ENCODE measurements around the gene CLCN7. TPM values are rescaled to one million over a fixed set of nuclear protein-coding genes. Genes with fewer than 3 reads are reported as not detected.

The CLCN7 gene
- 99.1 TPM for total RNA-seq (ENCODE audit: unreplicated experiment)
- long read RNA-seq, full-length matches to known transcripts: 14 of 25 reads
- long read RNA-seq, partial matches to known transcripts: 3 of 25 reads
- long read RNA-seq, other reads (novel, unspliced or antisense): 8 of 25 reads

GRCh38 chr16:1474796-1475551 lies at the start of gene CLCN7:
Gene CLCN7, minus strand, starts transcription at chr16:1475028. Its CDS starts 54 bp downstream, at chr16:1474974.
- Mint-ChIP-seq H3K36me3 (ENCODE audit: low read depth, unreplicated experiment) (peaks cover 3% of the 10 kb centered on the region), H3K27ac (ENCODE audit: unreplicated experiment) (peak within 1 kb of the TSS; percentile 84), H3K27me3 (ENCODE audit: unreplicated experiment) (peaks cover 13% of the 10 kb centered on the region), H3K9me3 (ENCODE audit: unreplicated experiment) (no peaks in the 10 kb centered on the region), H3K4me1 (ENCODE audit: unreplicated experiment) (peaks cover 32% of the 10 kb centered on the region), H3K4me3 (ENCODE audit: unreplicated experiment) (peak within 1 kb of the TSS; percentile 90)
- DNase-seq (ENCODE audit: low spot score): peak; percentile 84
- TF ChIP-seq CTCF (IDR thresholded peaks at IDR 0.05; ENCODE audit: unreplicated experiment): no peak

- Mint-ChIP-seq H3K4me1 (ENCODE audit: unreplicated experiment) (peaks cover 11% of the 10 kb centered on the region), H3K9me3 (ENCODE audit: unreplicated experiment) (no peaks in the 10 kb centered on the region), H3K27me3 (ENCODE audit: unreplicated experiment) (peaks cover 4% of the 10 kb centered on the region), H3K36me3 (ENCODE audit: low read depth, unreplicated experiment) (peaks cover 8% of the 10 kb centered on the region), H3K4me3 (ENCODE audit: unreplicated experiment) (no peak overlapping the region), H3K27ac (ENCODE audit: unreplicated experiment) (no peak overlapping the region)
- no peak for DNase-seq (ENCODE audit: low spot score)
- TF ChIP-seq CTCF (IDR thresholded peaks at IDR 0.05; ENCODE audit: unreplicated experiment): no peak
Measured at GRCh38 chr16:1524366-1524765, 49.5 kb upstream of the CLCN7 start.

GRCh38 chr16:1523581-1524245 lies 48.9 kb upstream of the CLCN7 start:
- TF ChIP-seq CTCF (IDR thresholded peaks at IDR 0.05; ENCODE audit: unreplicated experiment): no peak
- no peaks in the 10 kb centered on the region for H3K9me3 Mint-ChIP-seq (ENCODE audit: unreplicated experiment)
- peak overlapping the region; percentile 56 for H3K4me3 Mint-ChIP-seq (ENCODE audit: unreplicated experiment)

GRCh38 chr16:1520461-1520860 lies 45.6 kb upstream of the CLCN7 start:
- Mint-ChIP-seq H3K36me3 (ENCODE audit: low read depth, unreplicated experiment) (peaks cover 18% of the 10 kb centered on the region), H3K9me3 (ENCODE audit: unreplicated experiment) (no peaks in the 10 kb centered on the region), H3K27ac (ENCODE audit: unreplicated experiment) (no peak overlapping the region), H3K27me3 (ENCODE audit: unreplicated experiment) (peaks cover 9% of the 10 kb centered on the region), H3K4me3 (ENCODE audit: unreplicated experiment) (no peak overlapping the region), H3K4me1 (ENCODE audit: unreplicated experiment) (no peaks in the 10 kb centered on the region)
- TF ChIP-seq CTCF (IDR thresholded peaks at IDR 0.05; ENCODE audit: unreplicated experiment): no peak
- DNase-seq (ENCODE audit: low spot score): no peak

More at GRCh38 chr16:1523581-1524245, 48.9 kb upstream of the CLCN7 start:
- Mint-ChIP-seq H3K27me3 (ENCODE audit: unreplicated experiment) (peaks cover 7% of the 10 kb centered on the region), H3K36me3 (ENCODE audit: low read depth, unreplicated experiment) (peaks cover 8% of the 10 kb centered on the region), H3K27ac (ENCODE audit: unreplicated experiment) (no peak overlapping the region), H3K4me1 (ENCODE audit: unreplicated experiment) (peaks cover 10% of the 10 kb centered on the region)
- no peak for DNase-seq (ENCODE audit: low spot score)

GRCh38 chr16:1519831-1520230 lies 45.0 kb upstream of the CLCN7 start:
- Mint-ChIP-seq H3K27ac (ENCODE audit: unreplicated experiment) (no peak overlapping the region), H3K36me3 (ENCODE audit: low read depth, unreplicated experiment) (peaks cover 23% of the 10 kb centered on the region), H3K27me3 (ENCODE audit: unreplicated experiment) (peaks cover 9% of the 10 kb centered on the region), H3K4me1 (ENCODE audit: unreplicated experiment) (no peaks in the 10 kb centered on the region), H3K4me3 (ENCODE audit: unreplicated experiment) (no peak overlapping the region), H3K9me3 (ENCODE audit: unreplicated experiment) (no peaks in the 10 kb centered on the region)
- no peak for DNase-seq (ENCODE audit: low spot score)
- no peak for TF ChIP-seq CTCF (IDR thresholded peaks at IDR 0.05; ENCODE audit: unreplicated experiment)

Data from endothelial cell (in vitro differentiated cells).